ENCODE data around the gene SUPV3L1. TPM values are rescaled to one million over a fixed set of nuclear protein-coding genes. Genes with fewer than 3 reads are reported as not detected.
"Not testable (repeated sequence)": the region's sequence is repeated elsewhere in the genome, so short reads cannot be mapped to it uniquely, and the experiment has no call there.

SUPV3L1 gene
- total RNA-seq (26.0 TPM), polyA plus RNA-seq (76.7 TPM)
- long read RNA-seq, donor 1: 0 reads
- long read RNA-seq, donor 2: 0 reads
- long read RNA-seq, donor 3, partial matches to known transcripts: 0 of 5 reads
- long read RNA-seq, donor 3, other reads (novel, unspliced or antisense): 0 of 5 reads
- long read RNA-seq, donor 4, partial matches to known transcripts: 0 of 2 reads
- long read RNA-seq, donor 4, other reads (novel, unspliced or antisense): 0 of 2 reads
- long read RNA-seq, donor 5, transcript SUPV3L1-201 (15 exons, 2,484 nt): major isoform, 8 of 9 reads
- long read RNA-seq, donor 5, partial matches to known transcripts: 0 of 9 reads
- long read RNA-seq, donor 5, other reads (novel, unspliced or antisense): 0 of 9 reads
- long read RNA-seq, donor 6, partial matches to known transcripts: 0 of 1 reads
- long read RNA-seq, donor 6, other reads (novel, unspliced or antisense): 0 of 1 reads
- long read RNA-seq, donor 7, transcript SUPV3L1-201 (15 exons, 2,484 nt): major isoform, 5 of 7 reads
- long read RNA-seq, donor 7, partial matches to known transcripts: 0 of 7 reads
- long read RNA-seq, donor 7, other reads (novel, unspliced or antisense): 0 of 7 reads
- long read RNA-seq, donor 8, partial matches to known transcripts: 0 of 1 reads
- long read RNA-seq, donor 8, other reads (novel, unspliced or antisense): 0 of 1 reads
- long read RNA-seq, donor 9, partial matches to known transcripts: 0 of 4 reads
- long read RNA-seq, donor 9, other reads (novel, unspliced or antisense): 0 of 4 reads
- long read RNA-seq, donor 10, partial matches to known transcripts: 6 of 8 reads
- long read RNA-seq, donor 10, other reads (novel, unspliced or antisense): 0 of 8 reads

DNA sequence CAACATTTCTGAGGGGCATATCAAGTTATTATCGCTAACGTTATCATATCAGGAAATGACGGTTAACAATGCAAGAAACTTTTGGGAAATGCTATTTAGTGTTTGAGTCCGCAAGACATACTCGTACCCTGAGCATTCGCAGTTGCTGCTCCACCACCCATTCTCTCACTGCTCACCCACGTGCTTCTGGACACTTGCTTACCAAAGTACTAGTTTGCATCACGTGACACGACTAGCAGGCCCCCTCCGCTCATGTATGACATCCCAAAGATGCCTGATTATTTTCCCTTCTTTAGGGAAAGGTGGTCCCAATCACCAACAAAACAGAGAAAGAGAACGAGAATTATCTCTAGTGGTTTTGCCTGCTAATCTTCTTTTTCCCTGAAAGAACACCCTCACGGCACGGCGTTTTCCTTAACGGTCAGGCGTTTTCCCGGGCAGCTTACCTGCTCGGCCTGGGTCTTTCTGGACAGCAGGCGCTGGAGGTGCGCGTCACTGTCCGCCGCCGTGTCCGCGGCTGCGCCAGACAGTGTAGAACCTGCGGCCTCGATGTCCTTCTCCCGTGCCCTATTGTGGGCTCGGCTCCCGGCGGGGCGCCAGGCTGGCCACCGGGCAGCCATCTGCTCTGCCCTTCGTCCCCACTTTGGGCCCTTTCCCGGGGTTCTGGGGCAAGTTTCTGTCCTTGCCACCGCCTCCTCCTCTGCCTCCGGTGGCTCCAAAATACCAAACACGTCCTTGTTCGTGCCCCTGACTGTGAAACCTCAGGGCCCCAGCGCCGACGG, at the start of gene SUPV3L1:
Gene SUPV3L1, plus strand, starts transcription at position 492 of the 782 bp plus-strand sequence. Its CDS starts 58 bp downstream, at position 550.
- H3K4me3 ChIP-seq (ENCODE audit: low read length in 2 of 2): peak within 1 kb of the TSS; percentile 78 to 92
- H3K27me3 ChIP-seq (ENCODE audit: control insufficient read depth in 2 of 2, insufficient read depth in 1 of 2, low read length in 1 of 2): no peaks in the 10 kb centered on the region
- H3K9me3 ChIP-seq (ENCODE audit: control insufficient read depth in 2 of 2, insufficient read depth in 1 of 2, low read length in 1 of 2): no peaks in the 10 kb centered on the region
- DNase-seq (ENCODE audit: low read depth in 6 of 9, low spot score in 9 of 9): peak; percentile 83 to 96 (median 87)
- WGBS: under 1% methylated on average over 44 of the region's 44 CpGs
- H3K36me3 ChIP-seq (ENCODE audit: control insufficient read depth in 2 of 2, insufficient read depth in 2 of 2, low read length in 1 of 2): peaks cover 6 to 7% of the 10 kb centered on the region in 2 donors
- peak within 1 kb of the TSS; percentile 89 to 90 for H3K27ac ChIP-seq (ENCODE audit: low read depth in 1 of 2, low read length in 1 of 2)
- H3K4me1 ChIP-seq (ENCODE audit: control insufficient read depth in 2 of 2, insufficient read depth in 2 of 2, low read length in 2 of 2): peaks cover 9 to 17% of the 10 kb centered on the region in 2 donors

DNA sequence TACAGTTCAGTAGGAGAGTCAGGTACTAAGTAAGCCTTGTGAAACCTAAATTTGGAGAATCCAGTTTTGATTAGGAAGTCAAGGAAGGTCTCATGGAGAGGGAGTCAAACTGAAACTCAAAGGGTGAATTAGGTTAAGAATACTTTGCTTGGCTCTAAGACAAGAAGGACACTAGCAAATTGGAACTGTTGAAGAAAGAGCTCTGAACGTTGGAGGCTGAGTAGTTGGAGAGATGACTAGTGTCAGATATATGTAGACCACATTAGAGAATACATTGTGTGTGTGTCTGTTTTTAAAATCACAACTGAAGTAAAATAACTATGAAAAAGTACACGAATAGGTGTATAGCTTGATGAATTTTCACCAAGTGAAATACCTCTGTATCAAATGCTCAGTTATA, 49.8 kb upstream of the SUPV3L1 start:
- no peak overlapping the region for H3K27ac ChIP-seq (ENCODE audit: low read depth in 1 of 2, low read length in 1 of 2)
- DNase-seq (ENCODE audit: low read depth in 6 of 9, low spot score in 9 of 9): no peak
- no peaks in the 10 kb centered on the region for H3K9me3 ChIP-seq (ENCODE audit: control insufficient read depth in 2 of 2, insufficient read depth in 1 of 2, low read length in 1 of 2)
- H3K4me3 ChIP-seq (ENCODE audit: low read length in 2 of 2): no peak overlapping the region
- no peaks in the 10 kb centered on the region for H3K27me3 ChIP-seq (ENCODE audit: control insufficient read depth in 2 of 2, insufficient read depth in 1 of 2, low read length in 1 of 2)
- H3K36me3 ChIP-seq (ENCODE audit: control insufficient read depth in 2 of 2, insufficient read depth in 2 of 2, low read length in 1 of 2): peaks cover 0 to 16% of the 10 kb centered on the region in 2 donors
- peaks cover under 1 to 3% of the 10 kb centered on the region in 2 donors for H3K4me1 ChIP-seq (ENCODE audit: control insufficient read depth in 2 of 2, insufficient read depth in 2 of 2, low read length in 2 of 2)
- WGBS: 77% methylated on average over 2 of the region's 2 CpGs

DNA sequence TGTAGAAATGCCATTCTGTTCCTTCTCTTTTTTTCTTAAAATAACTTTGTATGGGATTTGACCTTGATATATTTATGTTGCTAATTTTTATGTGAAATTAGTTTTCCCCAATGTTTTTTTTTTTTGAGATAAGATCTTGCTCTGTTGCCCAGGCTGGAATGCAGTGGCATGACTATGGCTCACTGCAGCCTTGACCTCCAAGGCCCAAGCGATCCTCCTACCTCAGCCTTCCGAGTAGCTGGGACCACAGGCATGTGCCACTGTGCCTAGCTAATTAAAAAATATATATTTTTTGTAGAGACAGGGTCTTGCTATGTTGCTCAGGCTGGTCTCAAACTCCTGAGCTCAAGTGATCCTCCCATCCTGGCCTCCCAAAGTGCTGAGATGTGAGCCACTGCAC, 40.1 kb upstream of the SUPV3L1 start:
- Histone ChIP-seq H3K9me3 (ENCODE audit: control insufficient read depth in 2 of 2, insufficient read depth in 1 of 2, low read length in 1 of 2) (no peaks in the 10 kb centered on the region), H3K27ac (ENCODE audit: low read depth in 1 of 2, low read length in 1 of 2) (no peak overlapping the region), H3K4me3 (ENCODE audit: low read length in 2 of 2) (no peak overlapping the region), H3K27me3 (ENCODE audit: control insufficient read depth in 2 of 2, insufficient read depth in 1 of 2, low read length in 1 of 2) (no peaks in the 10 kb centered on the region), H3K4me1 (ENCODE audit: control insufficient read depth in 2 of 2, insufficient read depth in 2 of 2, low read length in 2 of 2) (no peaks in the 10 kb centered on the region), H3K36me3 (ENCODE audit: control insufficient read depth in 2 of 2, insufficient read depth in 2 of 2, low read length in 1 of 2) (peaks cover 7 to 9% of the 10 kb centered on the region in 2 donors)
- 100% methylated on average over 2 of the region's 2 CpGs for WGBS
- no peak for DNase-seq (ENCODE audit: low read depth in 6 of 9, low spot score in 9 of 9)

DNA sequence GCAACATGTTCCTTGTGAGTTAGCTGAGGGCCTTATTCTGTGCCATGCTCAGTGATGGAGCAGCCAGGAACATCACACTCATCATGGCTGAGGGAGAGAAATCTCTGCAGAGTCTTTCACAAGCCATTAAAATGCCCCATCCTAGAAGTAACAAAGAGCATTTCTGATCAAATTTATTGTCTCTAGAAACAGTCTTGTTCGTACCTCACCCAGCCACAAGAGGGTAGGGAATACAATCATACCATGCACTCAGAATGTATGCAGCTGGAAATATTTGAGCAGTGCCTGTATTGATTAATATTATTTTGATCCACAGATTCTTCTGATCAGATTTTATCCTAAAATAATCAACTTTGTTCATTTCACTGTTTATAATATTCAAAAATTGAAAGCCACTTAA, 38.7 kb upstream of the SUPV3L1 start:
- no peak overlapping the region for H3K27ac ChIP-seq (ENCODE audit: low read depth in 1 of 2, low read length in 1 of 2)

DNA sequence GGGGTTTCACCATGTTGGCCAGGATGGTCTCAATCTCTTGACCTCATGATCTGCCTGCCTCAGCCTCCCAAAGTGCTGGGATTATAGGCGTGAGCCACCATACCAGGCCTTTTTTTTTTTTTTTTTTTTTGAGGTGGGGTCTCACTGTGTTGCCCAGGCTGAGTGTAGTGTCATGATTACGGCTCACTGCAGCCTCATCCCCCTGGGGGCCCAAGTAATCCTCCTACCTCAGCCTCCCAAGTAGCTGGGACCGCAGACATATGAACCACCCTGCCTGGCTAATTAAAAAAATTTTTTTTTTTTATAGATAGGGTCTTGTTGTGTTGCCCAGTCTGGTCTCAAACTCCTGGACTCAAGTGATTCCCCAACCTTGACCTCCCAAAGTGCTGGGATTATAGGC, 38.0 kb upstream of the SUPV3L1 start:
- H3K36me3 ChIP-seq (ENCODE audit: control insufficient read depth in 2 of 2, insufficient read depth in 2 of 2, low read length in 1 of 2); DNase-seq (ENCODE audit: low read depth in 6 of 9, low spot score in 9 of 9); H3K9me3 ChIP-seq (ENCODE audit: control insufficient read depth in 2 of 2, insufficient read depth in 1 of 2, low read length in 1 of 2); H3K27ac ChIP-seq (ENCODE audit: low read depth in 1 of 2, low read length in 1 of 2); H3K27me3 ChIP-seq (ENCODE audit: control insufficient read depth in 2 of 2, insufficient read depth in 1 of 2, low read length in 1 of 2); H3K4me1 ChIP-seq (ENCODE audit: control insufficient read depth in 2 of 2, insufficient read depth in 2 of 2, low read length in 2 of 2); H3K4me3 ChIP-seq (ENCODE audit: low read length in 2 of 2): not testable (repeated sequence)
- WGBS: 95% methylated on average over 3 of the region's 3 CpGs

More for the DNA sequence above, 38.7 kb upstream of the SUPV3L1 start:
- no peak overlapping the region for H3K4me3 ChIP-seq (ENCODE audit: low read length in 2 of 2)
- H3K4me1 ChIP-seq (ENCODE audit: control insufficient read depth in 2 of 2, insufficient read depth in 2 of 2, low read length in 2 of 2): no peaks in the 10 kb centered on the region
- DNase-seq (ENCODE audit: low read depth in 6 of 9, low spot score in 9 of 9): no peak
- H3K36me3 ChIP-seq (ENCODE audit: control insufficient read depth in 2 of 2, insufficient read depth in 2 of 2, low read length in 1 of 2): peaks cover 6 to 7% of the 10 kb centered on the region in 2 donors
- H3K27me3 ChIP-seq (ENCODE audit: control insufficient read depth in 2 of 2, insufficient read depth in 1 of 2, low read length in 1 of 2): no peaks in the 10 kb centered on the region
- WGBS: 97% methylated on average over 1 of the region's 1 CpG
- no peaks in the 10 kb centered on the region for H3K9me3 ChIP-seq (ENCODE audit: control insufficient read depth in 2 of 2, insufficient read depth in 1 of 2, low read length in 1 of 2)

DNA sequence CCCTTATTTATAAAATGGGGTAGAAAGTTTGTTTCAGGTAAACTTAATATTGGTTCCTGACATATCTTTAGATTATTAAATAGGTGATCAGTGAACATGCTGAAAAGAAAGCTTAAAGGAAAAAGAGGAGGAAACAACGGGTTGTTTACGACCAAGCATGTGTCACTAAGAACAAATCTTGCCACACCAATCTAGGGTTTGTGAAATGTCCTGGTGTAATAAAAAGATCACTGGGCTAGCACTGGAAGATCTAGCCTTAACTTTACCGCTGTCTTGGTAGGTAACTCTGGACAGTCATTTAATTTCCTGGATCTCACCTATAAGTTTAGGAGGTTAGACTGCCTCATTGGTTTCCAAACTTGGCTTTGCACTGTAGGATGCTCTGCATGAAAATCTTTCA, 37.1 kb upstream of the SUPV3L1 start:
- Histone ChIP-seq H3K27me3 (ENCODE audit: control insufficient read depth in 2 of 2, insufficient read depth in 1 of 2, low read length in 1 of 2) (no peaks in the 10 kb centered on the region), H3K4me3 (ENCODE audit: low read length in 2 of 2) (no peak overlapping the region), H3K4me1 (ENCODE audit: control insufficient read depth in 2 of 2, insufficient read depth in 2 of 2, low read length in 2 of 2) (no peaks in the 10 kb centered on the region), H3K27ac (ENCODE audit: low read depth in 1 of 2, low read length in 1 of 2) (no peak overlapping the region), H3K36me3 (ENCODE audit: control insufficient read depth in 2 of 2, insufficient read depth in 2 of 2, low read length in 1 of 2) (peaks cover 3% of the 10 kb centered on the region in 2 donors), H3K9me3 (ENCODE audit: control insufficient read depth in 2 of 2, insufficient read depth in 1 of 2, low read length in 1 of 2) (no peaks in the 10 kb centered on the region)
- no peak for DNase-seq (ENCODE audit: low read depth in 6 of 9, low spot score in 9 of 9)
- WGBS: 84% methylated on average over 3 of the region's 3 CpGs

DNA sequence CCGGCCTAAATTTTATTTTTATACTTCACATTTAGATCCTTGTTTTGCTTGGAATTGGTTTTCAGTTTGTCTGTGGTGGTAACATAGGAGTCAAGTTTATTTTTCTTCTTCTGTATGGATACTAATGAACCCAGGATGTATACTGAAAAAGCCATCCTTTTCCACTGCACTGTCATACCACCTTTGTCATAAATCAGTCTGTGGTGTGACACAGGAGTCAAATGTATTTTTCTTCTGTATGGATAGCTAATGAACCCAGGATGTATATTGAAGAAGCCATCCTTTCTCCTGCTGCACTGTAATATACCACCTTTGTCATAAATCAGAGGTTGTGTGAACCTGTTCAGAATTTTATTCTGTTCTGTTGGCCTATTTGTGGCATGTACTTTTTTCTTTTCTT, 34.7 kb upstream of the SUPV3L1 start:
- WGBS: 95% methylated on average over 1 of the region's 1 CpG

DNA sequence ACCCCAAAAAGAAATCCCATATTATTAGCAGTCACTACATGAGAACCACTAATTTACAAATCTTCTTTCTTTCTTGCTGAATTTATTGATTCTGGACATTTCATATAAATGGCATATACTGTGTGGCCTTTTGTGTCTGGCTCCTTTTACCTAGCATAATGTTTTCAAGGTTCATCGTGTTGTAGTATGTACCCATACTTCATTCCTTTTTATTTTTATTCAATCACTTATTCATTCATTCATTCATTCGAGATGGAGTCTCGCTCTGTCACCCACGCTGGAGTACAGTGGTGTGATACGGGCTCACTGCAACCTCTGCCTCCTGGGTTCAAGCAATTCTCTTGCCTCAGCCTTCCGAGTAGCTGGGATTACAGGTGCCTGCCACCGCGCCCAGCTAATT, 34.2 kb upstream of the SUPV3L1 start:
- H3K27me3 ChIP-seq (ENCODE audit: control insufficient read depth in 2 of 2, insufficient read depth in 1 of 2, low read length in 1 of 2): no peaks in the 10 kb centered on the region
- H3K36me3 ChIP-seq (ENCODE audit: control insufficient read depth in 2 of 2, insufficient read depth in 2 of 2, low read length in 1 of 2): peaks cover 0 to 3% of the 10 kb centered on the region in 2 donors
- no peaks in the 10 kb centered on the region for H3K4me1 ChIP-seq (ENCODE audit: control insufficient read depth in 2 of 2, insufficient read depth in 2 of 2, low read length in 2 of 2)
- DNase-seq (ENCODE audit: low read depth in 6 of 9, low spot score in 9 of 9): no peak
- H3K9me3 ChIP-seq (ENCODE audit: control insufficient read depth in 2 of 2, insufficient read depth in 1 of 2, low read length in 1 of 2): no peaks in the 10 kb centered on the region
- H3K27ac ChIP-seq (ENCODE audit: low read depth in 1 of 2, low read length in 1 of 2): no peak overlapping the region
- WGBS: 98% methylated on average over 8 of the region's 8 CpGs
- H3K4me3 ChIP-seq (ENCODE audit: low read length in 2 of 2): no peak overlapping the region

More for the DNA sequence above, 34.7 kb upstream of the SUPV3L1 start:
- Histone ChIP-seq H3K36me3 (ENCODE audit: control insufficient read depth in 2 of 2, insufficient read depth in 2 of 2, low read length in 1 of 2) (peaks cover 0 to 3% of the 10 kb centered on the region in 2 donors), H3K9me3 (ENCODE audit: control insufficient read depth in 2 of 2, insufficient read depth in 1 of 2, low read length in 1 of 2) (no peaks in the 10 kb centered on the region), H3K4me3 (ENCODE audit: low read length in 2 of 2) (no peak overlapping the region), H3K27ac (ENCODE audit: low read depth in 1 of 2, low read length in 1 of 2) (no peak overlapping the region), H3K4me1 (ENCODE audit: control insufficient read depth in 2 of 2, insufficient read depth in 2 of 2, low read length in 2 of 2) (no peaks in the 10 kb centered on the region), H3K27me3 (ENCODE audit: control insufficient read depth in 2 of 2, insufficient read depth in 1 of 2, low read length in 1 of 2) (no peaks in the 10 kb centered on the region)
- DNase-seq (ENCODE audit: low read depth in 6 of 9, low spot score in 9 of 9): no peak

All from thymus (tissue), 14 donors.